RWPE1 (cell line): ENCODE results near the gene WNT9B.

ENCODE experiments used
- CTCF ChIA-PET: fragments of 350-600 bp; sonication (Branson Sonifier 250); formaldehyde crosslinking; extraction: SDS; loops from one replicate; lab custom pipeline; 2021; lab: Yijun Ruan, JAX
- POLR2A ChIA-PET: fragments of 400-600 bp; formaldehyde crosslinking; extraction: SDS; loops from one replicate; lab custom pipeline; 2020; ENCODE audit warnings: antibody characterized with exemption; ENCODE audit not compliant: low non-redundant PET; lab: Yijun Ruan, JAX
- DNase-seq: peaks from one replicate; pipeline ENCODE4 v3.0.0; 2012; ENCODE audit warnings: low spot score
- H3K27ac ChIP-seq: fragments of 450-650 bp; 2 replicates; pipeline ENCODE4 v1.5.1; 2017
- CTCF ChIP-seq: fragments of 450-650 bp; conservative IDR thresholded peaks from 2 replicates; pipeline ENCODE4 v1.5.1; 2017; ENCODE audit warnings: low read depth, mild to moderate bottlenecking

Gene WNT9B

GRCh38 chr17:46827274-46827673 lies 24.1 kb upstream of the WNT9B start:
- ChIA-PET POLR2A (no interaction called here), CTCF (interaction anchor here (0.7 kb wide), 1 partner anchor 124 kb away, joined by 3 read pairs; no protein-coding TSS in a partner anchor)
- DNase-seq, result no peak
- no peak overlapping the region for H3K27ac ChIP-seq
- no peak for TF ChIP-seq CTCF

DNA sequence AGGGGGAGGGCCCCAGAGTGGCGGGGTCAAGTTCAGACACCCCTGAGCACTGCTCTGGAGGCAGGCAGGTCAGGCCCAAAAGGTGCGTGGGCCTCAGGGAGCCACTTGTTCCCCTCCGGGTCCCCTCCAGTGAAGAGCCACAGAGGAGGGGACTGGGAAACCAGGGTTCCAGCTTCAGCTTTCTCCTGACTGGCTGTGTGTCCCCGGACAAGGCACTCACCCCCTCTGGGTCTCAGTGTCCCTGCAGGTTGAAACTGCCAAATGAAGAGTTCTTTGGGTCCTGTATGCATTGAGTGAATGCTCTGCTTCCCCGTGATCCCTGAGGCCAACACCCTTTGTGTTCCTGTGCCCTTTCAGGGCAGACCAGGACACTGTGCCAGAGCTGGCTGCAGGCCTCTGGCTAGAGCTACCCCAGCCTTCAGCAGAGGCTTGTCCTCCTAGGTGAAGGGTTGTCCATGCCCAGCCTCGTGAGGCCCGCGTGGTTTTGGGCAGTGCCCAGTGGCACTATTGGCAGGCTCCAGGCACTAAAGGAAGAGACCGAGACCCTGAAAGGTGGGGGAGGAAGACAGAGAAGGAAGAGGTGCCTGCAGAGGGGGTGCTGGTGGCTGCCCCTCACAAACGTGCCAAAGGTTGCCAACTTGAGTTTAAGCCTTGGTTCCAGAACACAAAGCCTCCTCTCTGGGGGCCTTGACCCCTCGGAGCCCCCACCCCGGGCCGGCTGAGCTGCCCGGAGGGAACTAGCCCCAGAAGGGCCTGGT lies 19.6 kb upstream of the WNT9B start:
- TF ChIP-seq CTCF, result no peak
- ChIA-PET POLR2A (no interaction called here), CTCF (no interaction called here)
- DNase-seq, result no peak
- no peak overlapping the region for H3K27ac ChIP-seq

DNA sequence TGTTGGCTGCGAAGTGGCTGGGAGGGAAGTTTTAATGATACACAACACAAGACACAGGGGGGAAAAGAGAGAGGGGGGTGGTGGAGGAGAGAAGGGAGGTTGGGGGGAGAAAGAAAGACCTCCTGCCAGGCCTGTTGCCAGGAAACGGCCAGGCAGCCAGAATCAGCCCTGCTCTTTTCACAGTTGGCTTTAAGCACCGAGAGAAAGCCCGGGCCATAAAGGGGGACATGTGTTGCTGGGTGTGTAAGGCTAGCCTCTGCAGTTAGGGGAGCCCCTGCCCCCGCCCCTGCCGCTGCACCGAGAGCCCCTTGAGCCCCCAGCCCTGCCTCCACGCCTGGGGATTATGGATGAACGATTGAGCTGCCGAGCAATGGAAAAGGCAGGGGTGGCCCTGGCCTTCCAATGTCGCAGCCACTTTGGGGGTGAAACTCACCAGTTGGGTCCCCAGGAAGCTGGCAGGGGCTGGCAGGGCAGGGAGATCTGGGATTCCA lies 19.0 kb upstream of the WNT9B start:
- H3K27ac ChIP-seq, result peak overlapping the region; percentile 55; the same call in 1 of the 2 replicates
- ChIA-PET CTCF (interaction anchor here (1.0 kb wide), 1 partner anchor 9 kb away, joined by 3 read pairs; no protein-coding TSS in a partner anchor), POLR2A (no interaction called here)
- TF ChIP-seq CTCF, result no peak
- no peak for DNase-seq

DNA sequence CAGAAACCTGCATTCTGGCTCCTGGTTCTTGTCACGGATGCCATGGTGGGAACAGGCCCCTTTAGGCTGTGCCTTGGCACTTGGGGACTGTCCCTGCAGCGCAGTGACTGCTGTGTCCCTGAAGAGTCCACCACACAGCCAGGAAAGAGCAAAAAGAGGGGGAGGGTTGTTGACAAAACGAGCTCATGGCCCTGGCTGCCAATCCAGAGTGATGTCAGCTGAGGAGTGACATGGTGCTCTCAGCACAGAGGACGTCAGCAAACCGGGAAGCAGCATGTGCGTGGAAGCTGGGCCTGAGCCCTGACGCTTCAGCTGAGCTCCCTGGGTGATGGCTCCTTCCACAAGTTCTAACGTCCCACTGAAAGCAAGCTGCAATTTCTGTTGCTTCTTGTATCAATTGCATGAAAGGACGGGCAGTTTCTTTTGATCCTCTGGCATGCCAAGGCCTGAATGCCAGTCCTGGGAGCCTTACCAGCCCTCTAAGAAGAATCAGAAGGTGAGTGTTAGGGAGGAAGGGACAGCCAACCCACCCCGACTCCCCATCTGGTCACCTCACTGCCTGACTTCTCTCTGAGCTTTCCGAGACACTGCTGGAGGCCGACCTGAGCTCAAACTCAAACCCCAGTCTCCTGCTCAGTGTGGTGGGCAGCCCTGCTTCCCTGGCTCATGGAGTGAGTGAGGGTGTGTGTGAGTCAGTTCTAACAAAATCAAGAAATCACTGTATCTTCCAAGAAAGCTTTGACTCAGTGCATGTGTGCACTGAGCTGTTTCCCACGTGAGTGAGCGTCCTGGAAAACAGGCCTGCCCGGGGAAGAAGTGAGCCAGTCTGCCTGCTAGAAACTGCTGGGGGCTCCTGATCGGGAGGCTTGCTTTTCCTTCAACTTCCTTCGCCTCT lies 18.2 kb upstream of the WNT9B start:
- no peak for TF ChIP-seq CTCF
- H3K27ac ChIP-seq, result peak overlapping the region; percentile 55
- ChIA-PET POLR2A (no interaction called here), CTCF (interaction anchor here (0.7 to 1.0 kb wide), 2 partner anchors 8 to 43 kb away, joined by 3 read pairs; no protein-coding TSS in a partner anchor)
- DNase-seq, result no peak

- ChIA-PET CTCF (interaction anchor here (0.9 kb wide), 1 partner anchor 11 kb away, joined by 3 read pairs; no protein-coding TSS in a partner anchor), POLR2A (no interaction called here)
- DNase-seq, result no peak
- TF ChIP-seq CTCF, result no peak
- H3K27ac ChIP-seq, result peak overlapping the region; percentile 55
Measured at GRCh38 chr17:46833840-46834208, 17.6 kb upstream of the WNT9B start.

GRCh38 chr17:46834846-46835245 lies 16.5 kb upstream of the WNT9B start:
- no peak overlapping the region for H3K27ac ChIP-seq
- POLR2A ChIA-PET, result no interaction called here
- no peak for DNase-seq
- CTCF ChIA-PET, result interaction anchor here (0.7 to 1.1 kb wide), 3 partner anchors 12 to 108 kb away, joined by 3 to 5 read pairs (median 5); no protein-coding TSS in a partner anchor
- TF ChIP-seq CTCF, result no peak
